Right lobe of liver (tissue), 4 donors: ENCODE measurements around the gene NSDHL.

Experiments used
- POLR2A ChIP-seq: fragments of 450-650 bp; IDR thresholded peaks from one replicate; pipeline ENCODE4 v1.6.1; 2017; ENCODE audit warnings: antibody characterized with exemption, mild to moderate bottlenecking
- TF ChIP-seq, protein P1 (sequence below), 4 donors: fragments of 200-600 bp in 3 of 4; fragments of 450-650 bp in 1 of 4; IDR thresholded peaks; one replicate each; pipeline versions ENCODE4 v1.5.1 to v1.8.0; 2016 to 2022; ENCODE audit warnings: antibody characterized with exemption in 4 of 4, mild to moderate bottlenecking in 2 of 4
- donor health status: DM: no; HTN: no; CAD: no.
- donor health status: DM: no; HTN: no; CAD: no.
- donor health status: DM: no; HTN: yes; CAD: no.

DNA sequence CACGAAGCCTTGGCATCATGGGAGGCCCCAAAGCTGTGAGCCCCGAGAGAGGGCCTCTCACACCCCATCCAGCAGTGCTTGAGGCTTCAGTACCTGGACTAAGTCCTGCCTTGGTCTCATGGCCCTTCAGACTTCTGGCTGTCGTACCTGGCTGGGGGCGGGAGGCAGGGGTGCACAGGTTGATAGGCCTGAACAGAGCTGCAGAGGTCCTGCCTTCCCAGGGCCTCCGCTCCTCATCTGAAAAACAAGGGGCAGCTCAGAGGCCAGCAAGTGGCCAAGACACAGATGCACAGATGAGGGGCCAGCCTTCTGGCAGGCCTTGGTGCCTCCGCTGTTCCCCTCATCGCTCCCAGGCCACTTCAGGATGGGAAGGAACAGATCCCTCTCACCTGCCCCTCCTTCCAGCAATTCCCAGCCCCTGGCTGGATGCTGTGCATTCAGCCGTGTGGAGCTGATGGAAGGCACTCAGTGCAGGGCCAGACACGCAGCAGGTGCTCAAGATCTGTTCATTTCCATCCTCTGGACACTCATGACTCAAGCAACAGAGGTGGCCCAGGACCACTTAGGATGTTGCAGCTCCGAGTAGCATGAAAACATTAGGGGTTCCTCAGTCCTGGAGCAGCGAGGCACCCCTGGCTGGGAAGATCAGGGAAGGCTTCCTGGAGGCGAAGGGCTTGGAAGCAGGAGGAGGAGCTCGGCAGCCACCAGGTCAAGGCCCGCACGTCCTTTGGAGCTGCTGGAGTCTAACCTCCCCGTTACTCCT is 68.4 kb downstream of the NSDHL start:
- TF ChIP-seq POLR2A = no peak
- TF ChIP-seq, protein P1, sequence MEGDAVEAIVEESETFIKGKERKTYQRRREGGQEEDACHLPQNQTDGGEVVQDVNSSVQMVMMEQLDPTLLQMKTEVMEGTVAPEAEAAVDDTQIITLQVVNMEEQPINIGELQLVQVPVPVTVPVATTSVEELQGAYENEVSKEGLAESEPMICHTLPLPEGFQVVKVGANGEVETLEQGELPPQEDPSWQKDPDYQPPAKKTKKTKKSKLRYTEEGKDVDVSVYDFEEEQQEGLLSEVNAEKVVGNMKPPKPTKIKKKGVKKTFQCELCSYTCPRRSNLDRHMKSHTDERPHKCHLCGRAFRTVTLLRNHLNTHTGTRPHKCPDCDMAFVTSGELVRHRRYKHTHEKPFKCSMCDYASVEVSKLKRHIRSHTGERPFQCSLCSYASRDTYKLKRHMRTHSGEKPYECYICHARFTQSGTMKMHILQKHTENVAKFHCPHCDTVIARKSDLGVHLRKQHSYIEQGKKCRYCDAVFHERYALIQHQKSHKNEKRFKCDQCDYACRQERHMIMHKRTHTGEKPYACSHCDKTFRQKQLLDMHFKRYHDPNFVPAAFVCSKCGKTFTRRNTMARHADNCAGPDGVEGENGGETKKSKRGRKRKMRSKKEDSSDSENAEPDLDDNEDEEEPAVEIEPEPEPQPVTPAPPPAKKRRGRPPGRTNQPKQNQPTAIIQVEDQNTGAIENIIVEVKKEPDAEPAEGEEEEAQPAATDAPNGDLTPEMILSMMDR (IDR thresholded peaks at IDR 0.05) = no peak
